Effector memory CD4-positive, alpha-beta T cell (primary cell): Measurements from ENCODE around the gene AVPR2.

ENCODE experiments used
- DNase-seq, 3 donors: peaks; one replicate each; pipeline ENCODE4 v3.0.0-alpha.2; 2020
- H3K27ac ChIP-seq: 2 replicates; pipeline ENCODE4 v1.7.0; 2013; ENCODE audit warnings: mild to moderate bottlenecking, low read length, moderate library complexity; ENCODE audit not compliant: insufficient read depth, poor library complexity, severe bottlenecking
- H3K27me3 ChIP-seq: replicated peaks from 2 replicates; pipeline ENCODE4 v1.7.0; 2013; ENCODE audit warnings: mild to moderate bottlenecking, low read length; ENCODE audit not compliant: insufficient read depth, control insufficient read depth, poor library complexity, severe bottlenecking
- H3K36me3 ChIP-seq: 2 replicates; pipeline ENCODE4 v1.7.0; 2013; ENCODE audit warnings: mild to moderate bottlenecking, low read length, moderate library complexity; ENCODE audit not compliant: control insufficient read depth, insufficient read depth
- H3K4me1 ChIP-seq: 2 replicates; pipeline ENCODE4 v1.7.0; 2013; ENCODE audit warnings: low read length, mild to moderate bottlenecking; ENCODE audit not compliant: control insufficient read depth, insufficient read depth, poor library complexity, severe bottlenecking
- H3K4me3 ChIP-seq: 2 replicates; pipeline ENCODE4 v1.7.0; 2013; ENCODE audit warnings: low read length, low read depth, mild to moderate bottlenecking; ENCODE audit not compliant: insufficient read depth, poor library complexity, severe bottlenecking
- H3K9me3 ChIP-seq: 2 replicates; pipeline ENCODE4 v1.7.0; 2013; ENCODE audit warnings: mild to moderate bottlenecking, low read length, moderate library complexity; ENCODE audit not compliant: control insufficient read depth

Gene AVPR2

DNA sequence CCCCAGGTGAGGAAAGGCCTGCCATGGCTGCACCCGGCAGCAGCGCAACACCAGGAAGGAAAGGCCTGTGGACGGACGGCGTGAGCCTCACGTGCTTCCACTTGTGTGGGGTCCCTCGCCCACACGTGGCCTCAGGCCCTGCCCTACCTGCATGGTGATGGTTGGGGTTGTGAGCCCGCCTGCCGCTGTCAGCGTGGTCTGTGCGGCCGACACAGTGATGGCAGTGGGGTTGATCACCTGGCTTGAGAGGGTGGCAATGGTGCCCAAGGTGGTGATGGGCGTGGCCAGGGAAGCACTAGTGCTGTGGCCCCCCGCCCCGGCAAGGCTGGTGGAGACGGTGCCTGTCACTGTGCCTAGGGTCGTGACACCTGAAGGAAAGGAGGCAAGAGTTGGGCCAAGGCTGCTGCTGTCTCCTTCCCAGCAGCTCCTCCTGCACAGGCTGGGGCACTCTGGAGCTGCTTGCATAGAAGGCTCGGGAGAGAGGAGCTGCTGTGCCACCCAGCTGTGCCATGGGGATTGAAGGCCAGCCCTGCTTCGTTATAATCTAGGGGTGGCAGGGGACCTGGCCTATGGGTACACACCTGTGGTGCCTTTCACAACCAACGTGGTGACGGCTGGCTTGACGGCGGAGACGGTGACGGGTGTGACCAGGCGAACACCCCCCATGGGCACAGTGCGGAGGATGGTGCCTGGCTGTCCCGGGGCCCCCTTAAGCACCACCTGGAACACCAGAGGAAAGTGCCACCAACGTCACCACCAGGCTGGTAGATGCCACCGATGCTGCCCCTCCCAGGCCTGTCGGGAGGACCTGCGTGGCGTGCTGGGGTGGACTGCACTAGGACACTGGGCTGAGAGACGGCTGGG lies 51.8 kb downstream of the AVPR2 start:
- no peaks in the 10 kb centered on the region for H3K27me3 ChIP-seq
- H3K4me1 ChIP-seq: peaks cover 4% of the 10 kb centered on the region
- peaks cover 89% of the 10 kb centered on the region for H3K36me3 ChIP-seq
- no peak for DNase-seq
- no peak overlapping the region for H3K27ac ChIP-seq
- H3K4me3 ChIP-seq: no peak overlapping the region
- H3K9me3 ChIP-seq: no peaks in the 10 kb centered on the region
